HG03135 (cell line): ENCODE measurements around the gene INSYN2B.

Experiments
- ATAC-seq: cut with Tn5 transposase; IDR thresholded peaks from one replicate; pipeline ENCODE4 v1.9.1; 2021; ENCODE audit warnings: mild to moderate bottlenecking, moderate library complexity; ENCODE audit not compliant: unreplicated experiment

Gene INSYN2B

GRCh38 chr5:169934990-169935389 lies 45.3 kb downstream of the INSYN2B start:
- ATAC-seq, result no peak

GRCh38 chr5:169933616-169934015 lies 46.7 kb downstream of the INSYN2B start:
- ATAC-seq, result no peak

- no peak for ATAC-seq
Measured at GRCh38 chr5:169933127-169933526, 47.2 kb downstream of the INSYN2B start.

- ATAC-seq, result no peak
Measured at GRCh38 chr5:169923988-169924387, 56.3 kb downstream of the INSYN2B start.

DNA sequence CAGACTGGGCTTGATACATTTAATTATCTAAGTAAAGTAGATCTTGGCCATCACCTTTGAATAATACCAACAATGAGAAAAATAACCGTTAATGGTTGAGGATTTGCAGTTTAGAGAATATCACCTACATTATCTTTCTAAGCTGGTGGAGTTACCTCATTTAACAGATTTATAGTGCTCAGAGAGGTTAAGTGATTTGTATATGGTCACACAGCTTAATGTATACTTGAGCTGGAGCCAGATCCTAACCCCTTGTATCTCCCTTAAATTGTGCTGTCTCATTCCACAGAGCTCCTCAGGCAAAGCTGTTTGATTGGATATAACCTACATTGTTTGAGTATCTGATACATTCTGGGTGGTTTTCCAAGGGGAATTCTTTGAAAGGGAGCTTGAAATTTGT lies 57.8 kb downstream of the INSYN2B start:
- ATAC-seq, result no peak

- no peak for ATAC-seq
Measured at GRCh38 chr5:169921949-169922348, 58.3 kb downstream of the INSYN2B start.

GRCh38 chr5:169921384-169921783 lies 58.9 kb downstream of the INSYN2B start:
- no peak for ATAC-seq

DNA sequence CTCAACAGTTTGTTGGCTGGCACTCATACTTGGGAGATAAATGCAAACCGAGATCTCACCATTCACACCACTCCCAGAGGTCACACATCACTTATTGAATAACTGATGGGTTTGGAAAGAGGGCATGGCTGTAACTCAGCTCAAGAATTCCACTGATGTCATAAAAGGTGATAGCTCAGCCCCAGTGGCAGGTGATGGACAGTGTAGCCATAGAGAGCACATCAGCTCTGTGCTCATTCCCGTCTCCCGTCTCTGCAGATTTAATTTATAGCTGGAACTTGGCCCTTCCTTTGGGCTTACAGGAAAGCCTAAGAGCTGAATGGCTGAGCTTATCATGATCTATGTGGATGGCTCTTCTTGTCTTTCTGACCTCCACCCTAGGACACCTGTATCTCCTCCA lies 59.8 kb downstream of the INSYN2B start:
- no peak for ATAC-seq

DNA sequence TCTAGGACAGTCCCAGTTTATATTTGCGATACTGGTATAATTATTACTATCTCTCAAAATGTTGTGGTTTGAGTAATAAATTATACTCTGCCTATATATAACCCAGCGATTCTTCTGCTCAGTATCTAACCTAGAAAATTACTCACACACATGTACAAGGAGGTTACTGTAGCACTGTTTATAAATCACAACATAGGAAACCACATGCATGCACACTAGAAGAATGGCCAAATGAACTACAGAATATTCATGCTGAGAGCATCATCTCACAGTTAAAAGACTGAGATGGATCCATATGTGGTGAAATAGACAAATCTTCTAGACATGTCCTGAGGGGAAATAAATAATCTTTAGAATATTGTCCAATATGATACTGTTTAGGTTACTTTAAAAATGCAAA lies 62.1 kb downstream of the INSYN2B start:
- no peak for ATAC-seq

- ATAC-seq, result no peak
Measured at GRCh38 chr5:169917500-169917899, 62.8 kb downstream of the INSYN2B start.

DNA sequence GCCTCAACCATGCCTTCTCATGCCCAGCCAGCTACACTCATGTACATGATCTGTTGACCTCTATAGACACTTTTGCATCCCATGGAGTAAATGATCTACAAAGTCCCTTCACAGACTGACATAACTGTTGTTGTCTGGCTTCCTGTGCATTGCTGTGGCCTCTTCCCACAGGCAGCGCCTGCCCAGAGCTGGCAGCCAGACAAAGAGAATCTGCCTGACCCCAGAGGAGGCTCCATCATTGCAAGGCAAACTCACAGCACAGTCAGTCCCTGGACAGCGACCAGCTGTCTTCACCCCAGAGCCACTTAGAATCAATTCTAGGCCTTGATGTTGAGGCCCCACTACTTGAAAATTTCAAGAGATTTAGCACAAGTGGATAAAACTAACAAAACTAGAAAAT lies 65.5 kb downstream of the INSYN2B start:
- peak; percentile 63 for ATAC-seq

DNA sequence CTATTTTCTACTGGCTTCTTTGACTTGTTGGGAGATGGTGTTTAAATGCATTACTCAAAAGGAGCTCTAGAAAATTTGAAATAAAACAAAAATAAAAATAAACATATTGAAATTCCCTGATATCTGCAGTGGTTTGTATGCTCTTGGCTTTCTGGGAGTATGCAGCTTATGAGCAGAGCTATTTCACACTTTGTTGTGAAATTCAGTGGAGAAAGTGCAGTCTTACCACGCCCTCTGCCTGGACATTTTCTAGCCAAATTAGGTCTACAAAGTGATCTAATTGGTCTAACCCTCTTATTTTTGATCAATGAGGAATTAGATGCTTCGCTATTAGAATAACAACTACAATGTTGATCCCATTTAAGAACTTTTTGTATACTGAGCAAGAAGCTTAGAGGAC lies 66.8 kb downstream of the INSYN2B start:
- no peak for ATAC-seq

DNA sequence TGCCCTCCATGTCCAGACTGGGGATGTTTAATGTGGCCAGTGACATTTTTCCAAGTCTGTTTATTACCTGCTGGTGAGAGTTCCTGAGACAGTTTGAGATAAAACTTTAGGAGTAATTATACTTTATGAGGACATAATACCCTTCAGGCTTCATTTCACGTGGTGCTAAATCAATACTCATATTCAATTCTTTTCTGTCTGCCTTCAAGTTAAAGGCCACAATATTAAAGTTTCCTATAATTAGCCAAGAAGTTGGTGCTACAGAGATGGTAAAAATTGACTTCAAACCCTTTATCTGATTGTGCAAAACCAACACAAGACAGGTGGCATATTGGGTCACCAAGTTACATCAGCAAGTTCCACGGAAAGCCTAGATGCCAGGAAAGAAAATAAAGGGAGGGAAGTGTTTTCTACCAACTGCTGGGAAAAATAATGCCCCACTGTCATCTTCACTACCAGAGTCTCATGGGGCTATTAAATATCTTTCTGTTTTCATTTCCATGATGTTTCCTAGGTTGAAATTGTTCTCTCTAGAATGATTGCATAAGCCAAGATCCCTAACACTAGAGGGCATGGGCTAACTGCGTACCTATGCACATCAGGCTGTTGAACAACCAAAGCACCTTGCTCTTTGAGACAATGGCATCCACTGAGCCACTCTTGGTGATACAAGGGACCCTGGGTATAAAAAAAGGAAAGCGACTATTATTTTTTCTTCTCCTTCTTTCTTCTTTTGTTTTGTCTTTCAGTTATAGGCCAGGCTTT lies 68.7 kb downstream of the INSYN2B start:
- no peak for ATAC-seq

GRCh38 chr5:169910393-169910792 lies 69.9 kb downstream of the INSYN2B start:
- no peak for ATAC-seq

GRCh38 chr5:169909945-169910344 lies 70.3 kb downstream of the INSYN2B start:
- no peak for ATAC-seq

- no peak for ATAC-seq
Measured at GRCh38 chr5:169908864-169909263, 71.4 kb downstream of the INSYN2B start.

DNA sequence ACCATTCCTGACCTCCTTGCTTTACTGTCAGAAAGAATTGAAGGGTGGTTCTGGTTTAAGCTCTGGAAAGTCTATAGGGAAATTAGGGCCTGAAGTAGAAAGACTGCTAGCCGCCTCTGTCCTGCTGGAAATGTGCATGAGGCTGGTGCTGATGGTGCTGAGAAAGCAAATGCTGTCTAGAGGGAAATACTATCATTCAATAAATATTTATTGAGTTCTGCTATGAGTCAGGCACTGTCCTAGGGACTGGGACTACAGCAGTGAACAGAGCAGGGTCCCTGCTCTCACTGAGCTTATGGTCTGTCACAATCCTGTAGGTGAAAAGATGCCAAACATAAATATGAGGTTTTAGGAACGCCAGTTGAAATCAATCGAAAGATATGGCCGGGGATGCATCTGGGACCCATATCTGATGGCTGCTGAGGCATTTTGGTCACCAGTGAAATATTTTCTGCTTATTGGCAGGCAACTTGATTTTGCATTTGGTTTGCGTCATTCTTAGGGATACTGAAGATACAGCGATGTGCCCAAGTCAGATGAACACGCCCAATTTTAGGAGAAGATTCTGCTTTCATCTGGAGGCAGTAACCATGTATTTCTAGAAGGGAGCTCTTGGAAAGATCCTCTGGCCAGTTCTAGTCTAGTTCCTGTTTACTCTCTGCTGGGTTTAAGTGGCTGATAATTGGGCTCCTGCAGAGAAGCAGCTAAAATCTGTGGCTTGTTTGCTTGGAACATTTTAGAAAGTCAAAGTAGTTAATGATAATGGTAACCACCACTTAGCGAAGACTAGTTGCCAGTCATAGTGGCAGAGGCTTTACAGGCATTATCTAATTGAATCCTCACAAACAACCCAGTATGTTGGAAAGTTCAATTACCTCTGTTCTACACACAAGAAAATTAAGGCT lies 73.3 kb downstream of the INSYN2B start:
- no peak for ATAC-seq

DNA sequence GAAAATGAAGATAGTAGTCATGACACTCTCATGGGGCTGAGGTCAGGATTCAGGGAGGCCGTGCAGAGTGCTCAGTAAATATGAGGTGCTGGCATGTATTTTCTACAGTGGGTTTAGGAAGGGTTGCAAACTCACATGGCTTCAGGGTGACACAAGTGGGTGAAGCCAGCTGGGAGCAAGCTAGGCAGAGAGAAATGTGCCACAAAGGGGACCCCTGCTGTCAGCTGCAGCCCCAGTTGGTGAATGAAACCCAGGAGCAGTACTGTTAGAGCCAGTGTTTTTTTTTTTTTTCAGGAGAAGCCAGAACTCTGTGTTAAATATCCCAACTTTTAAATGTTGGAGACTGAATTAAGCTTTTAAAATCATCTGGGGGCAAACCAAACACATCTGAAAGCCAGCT lies 75.3 kb downstream of the INSYN2B start:
- no peak for ATAC-seq

- no peak for ATAC-seq
Measured at GRCh38 chr5:169904508-169904907, 75.8 kb downstream of the INSYN2B start.

GRCh38 chr5:169904059-169904458 lies 76.2 kb downstream of the INSYN2B start:
- no peak for ATAC-seq

- no peak for ATAC-seq
Measured at GRCh38 chr5:169901896-169902295, 78.4 kb downstream of the INSYN2B start.

DNA sequence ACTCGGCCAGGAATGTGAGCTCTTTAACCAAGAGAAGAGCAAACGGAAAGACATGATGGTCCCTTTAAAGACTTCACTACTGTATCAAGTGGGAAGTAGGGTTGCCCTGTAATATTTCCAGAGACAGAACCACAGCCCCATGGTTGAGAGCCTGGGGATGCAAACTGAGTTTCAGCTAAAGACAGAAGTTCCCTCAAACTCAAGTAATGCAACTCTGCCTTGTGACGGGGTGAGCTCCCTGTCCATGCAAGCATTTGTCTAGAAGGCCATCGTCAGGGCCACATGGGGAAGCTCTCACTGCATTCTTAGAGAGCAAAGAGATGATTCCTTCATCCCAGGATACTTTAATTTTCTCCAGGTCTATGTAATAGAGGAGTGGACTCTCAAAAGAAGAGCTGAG lies 82.8 kb downstream of the INSYN2B start:
- ATAC-seq, result no peak
